RWPE2 (cell line): ENCODE results near the gene PADI2.

Experiments
- ATAC-seq: fragments of 200-7000 bp; cut with Tn5 transposase; 3 replicates; pipeline ENCODE4 v1.9.1; 2021; ENCODE audit warnings: low read depth
- DNase-seq: peaks from one replicate; pipeline ENCODE4 v3.0.0-alpha.2; 2020; ENCODE audit warnings: low spot score
- H3K27ac ChIP-seq: fragments of 450-650 bp; 2 replicates; pipeline ENCODE4 v1.5.1; 2017; ENCODE audit warnings: mild to moderate bottlenecking; ENCODE audit not compliant: poor library complexity, severe bottlenecking
- H3K27me3 ChIP-seq: fragments of 250-450 bp; sonication (Bioruptor Pico); 2 replicates; pipeline ENCODE4 v1.5.1; 2021; ENCODE audit warnings: mild to moderate bottlenecking, moderate library complexity; ENCODE audit not compliant: insufficient read depth, poor library complexity, severe bottlenecking
- H3K36me3 ChIP-seq: fragments of 250-450 bp; sonication (Bioruptor Pico); 2 replicates; pipeline ENCODE4 v1.5.1; 2020; ENCODE audit warnings: low read depth, mild to moderate bottlenecking, moderate library complexity
- H3K4me1 ChIP-seq: fragments of 250-450 bp; sonication (Bioruptor Pico); 2 replicates; pipeline ENCODE4 v1.5.1; 2021; ENCODE audit warnings: mild to moderate bottlenecking, moderate library complexity; ENCODE audit not compliant: insufficient read depth, poor library complexity, severe bottlenecking
- H3K4me3 ChIP-seq: fragments of 250-450 bp; sonication (Bioruptor Pico); 2 replicates; pipeline ENCODE4 v1.5.1; 2021; ENCODE audit warnings: mild to moderate bottlenecking, moderate library complexity; ENCODE audit not compliant: severe bottlenecking
- H3K9me3 ChIP-seq: fragments of 250-450 bp; sonication (Bioruptor Pico); 2 replicates; pipeline ENCODE4 v1.5.1; 2021; ENCODE audit warnings: mild to moderate bottlenecking, moderate library complexity; ENCODE audit not compliant: severe bottlenecking
- TF ChIP-seq, protein P1 (sequence below): fragments of 450-650 bp; IDR thresholded peaks from one replicate; pipeline ENCODE4 v1.5.1; 2017; ENCODE audit warnings: mild to moderate bottlenecking, moderate library complexity; ENCODE audit not compliant: poor library complexity, severe bottlenecking

Gene PADI2

DNA sequence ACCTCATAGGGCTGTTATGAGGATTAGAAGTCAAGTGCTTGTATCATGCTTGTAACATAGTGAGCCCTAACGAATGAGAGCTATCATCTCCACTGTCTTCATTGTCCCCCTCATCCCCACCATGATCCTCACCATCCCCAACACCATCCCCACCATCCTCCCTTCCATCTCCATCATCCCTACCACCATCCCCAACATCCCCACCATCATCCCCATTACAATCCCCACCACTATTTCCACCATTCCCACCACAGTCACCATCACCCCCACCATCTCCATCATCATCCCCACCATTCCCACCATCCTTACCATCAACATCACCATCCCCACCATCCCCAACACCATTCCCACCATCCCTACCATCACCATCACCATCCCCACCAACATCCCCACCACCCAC is 46.6 kb upstream of the PADI2 start:
- no peak for DNase-seq
- no peaks in the 10 kb centered on the region for H3K36me3 ChIP-seq
- TF ChIP-seq, protein P1, sequence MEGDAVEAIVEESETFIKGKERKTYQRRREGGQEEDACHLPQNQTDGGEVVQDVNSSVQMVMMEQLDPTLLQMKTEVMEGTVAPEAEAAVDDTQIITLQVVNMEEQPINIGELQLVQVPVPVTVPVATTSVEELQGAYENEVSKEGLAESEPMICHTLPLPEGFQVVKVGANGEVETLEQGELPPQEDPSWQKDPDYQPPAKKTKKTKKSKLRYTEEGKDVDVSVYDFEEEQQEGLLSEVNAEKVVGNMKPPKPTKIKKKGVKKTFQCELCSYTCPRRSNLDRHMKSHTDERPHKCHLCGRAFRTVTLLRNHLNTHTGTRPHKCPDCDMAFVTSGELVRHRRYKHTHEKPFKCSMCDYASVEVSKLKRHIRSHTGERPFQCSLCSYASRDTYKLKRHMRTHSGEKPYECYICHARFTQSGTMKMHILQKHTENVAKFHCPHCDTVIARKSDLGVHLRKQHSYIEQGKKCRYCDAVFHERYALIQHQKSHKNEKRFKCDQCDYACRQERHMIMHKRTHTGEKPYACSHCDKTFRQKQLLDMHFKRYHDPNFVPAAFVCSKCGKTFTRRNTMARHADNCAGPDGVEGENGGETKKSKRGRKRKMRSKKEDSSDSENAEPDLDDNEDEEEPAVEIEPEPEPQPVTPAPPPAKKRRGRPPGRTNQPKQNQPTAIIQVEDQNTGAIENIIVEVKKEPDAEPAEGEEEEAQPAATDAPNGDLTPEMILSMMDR: no peak
- no peak overlapping the region for H3K4me3 ChIP-seq
- H3K4me1 ChIP-seq: peaks cover 31% of the 10 kb centered on the region
- no peak overlapping the region for H3K27ac ChIP-seq
- H3K27me3 ChIP-seq: no peaks in the 10 kb centered on the region
- no peaks in the 10 kb centered on the region for H3K9me3 ChIP-seq
- ATAC-seq: no peak

DNA sequence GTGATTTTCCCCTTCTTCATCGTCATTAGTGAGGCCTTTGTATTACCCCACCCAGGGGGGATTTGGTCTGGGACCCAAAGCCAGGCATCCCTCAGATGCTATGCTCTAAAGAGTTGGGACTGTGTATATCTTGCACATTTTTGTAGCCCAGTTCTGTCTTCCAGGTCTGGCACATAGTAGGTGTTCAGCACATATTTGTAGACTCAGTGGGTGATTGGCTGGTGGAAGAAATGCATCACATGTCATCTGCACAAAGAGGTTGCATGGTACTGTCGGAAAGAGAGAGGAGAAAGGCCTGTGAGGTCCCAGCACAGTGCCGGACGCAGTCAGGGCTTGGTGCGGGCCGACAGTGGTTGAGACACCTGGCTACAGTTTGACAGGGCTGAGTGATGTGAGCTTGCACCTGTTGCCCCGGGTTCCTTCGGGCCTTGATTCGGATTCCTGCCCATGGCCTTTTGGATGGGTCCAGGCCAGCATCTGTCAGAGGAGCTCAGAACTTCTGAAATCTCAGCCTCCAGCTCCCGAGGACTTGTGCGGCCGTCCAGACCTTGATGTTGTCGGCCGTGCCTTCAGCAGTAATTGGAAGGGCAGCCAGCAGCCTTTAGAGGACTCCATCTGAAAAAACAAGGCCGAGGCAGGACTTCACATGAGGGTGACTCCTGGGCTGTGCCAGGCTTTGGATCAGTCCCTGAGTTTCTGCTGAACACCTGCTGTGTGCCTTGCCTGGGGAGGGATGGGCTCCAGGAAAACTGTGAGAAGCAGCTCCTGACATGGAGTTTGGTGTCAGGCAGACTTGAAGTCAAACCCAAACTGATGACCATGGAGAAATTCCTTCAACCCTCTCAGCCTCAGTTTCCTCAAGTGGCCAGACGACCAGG is 44.8 kb upstream of the PADI2 start:
- Histone ChIP-seq H3K4me3 (no peak overlapping the region), H3K27ac (peak overlapping the region; percentile 64), H3K27me3 (no peaks in the 10 kb centered on the region), H3K9me3 (no peaks in the 10 kb centered on the region), H3K4me1 (peaks cover 24% of the 10 kb centered on the region), H3K36me3 (no peaks in the 10 kb centered on the region)
- DNase-seq (no peak), ATAC-seq (no peak)
- TF ChIP-seq, protein P1: no peak

DNA sequence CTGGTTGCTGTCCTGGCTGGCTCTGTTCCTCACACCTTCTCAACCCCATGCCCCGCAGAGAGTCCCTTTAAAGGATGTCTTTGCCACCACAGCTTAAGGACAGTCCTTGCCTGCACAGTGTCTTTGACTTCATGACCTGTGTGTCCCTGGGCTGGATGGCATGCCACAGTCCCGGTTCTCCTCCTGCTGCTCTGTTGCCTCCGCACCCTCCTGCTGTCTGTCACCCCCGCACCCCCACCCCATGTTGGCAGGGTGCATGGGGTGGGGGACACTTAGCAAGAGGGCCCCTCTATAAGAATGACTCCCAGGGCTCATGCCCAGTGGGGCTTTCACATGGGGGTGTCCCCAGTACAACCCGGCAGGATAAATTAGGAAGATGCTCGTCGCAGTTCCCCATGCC is 44.1 kb upstream of the PADI2 start:
- Histone ChIP-seq H3K9me3 (no peaks in the 10 kb centered on the region), H3K4me3 (no peak overlapping the region)
- ATAC-seq: no peak

DNA sequence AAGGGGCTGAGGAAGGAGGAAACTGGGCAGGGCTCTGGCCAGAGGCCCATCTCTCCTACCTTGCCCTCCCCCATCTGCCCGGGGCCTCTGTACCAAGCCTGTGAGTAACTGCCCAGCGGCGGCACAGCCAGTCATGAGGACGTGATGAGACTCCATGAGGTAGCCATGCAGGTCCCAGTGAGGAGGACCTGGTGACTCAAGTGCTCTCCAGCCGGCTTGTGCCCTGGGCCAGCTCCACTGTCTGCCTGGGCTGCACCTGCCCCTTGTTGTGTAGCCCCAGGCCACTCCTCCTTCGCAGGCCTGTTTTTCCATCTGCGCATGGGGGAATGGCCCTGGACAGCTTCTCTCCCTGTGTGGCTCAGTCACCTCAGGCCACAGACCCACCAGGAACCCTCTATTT is 43.7 kb upstream of the PADI2 start:
- TF ChIP-seq, protein P1: no peak
- peak; percentile 92 for ATAC-seq
- Histone ChIP-seq H3K27me3 (no peaks in the 10 kb centered on the region), H3K27ac (peak overlapping the region; percentile 64), H3K9me3 (no peaks in the 10 kb centered on the region), H3K4me3 (no peak overlapping the region), H3K4me1 (peaks cover 13% of the 10 kb centered on the region), H3K36me3 (no peaks in the 10 kb centered on the region)
- DNase-seq: peak; percentile 86

More for the DNA sequence above, 44.1 kb upstream of the PADI2 start:
- Histone ChIP-seq H3K27me3 (no peaks in the 10 kb centered on the region), H3K36me3 (no peaks in the 10 kb centered on the region), H3K4me1 (peaks cover 17% of the 10 kb centered on the region), H3K27ac (peak overlapping the region; percentile 64)
- no peak for DNase-seq
- TF ChIP-seq, protein P1: no peak
